ACHN (cell line): ENCODE results near the gene ZNF525.
"Not testable (repeated sequence)": the region's sequence is repeated elsewhere in the genome, so short reads cannot be mapped to it uniquely, and the experiment has no call there.

Experiments
- DNase-seq: peaks from one replicate; pipeline ENCODE4 v3.0.0-alpha.2; 2015
- in situ Hi-C: cut with HindIII; loops from 2 replicates; pipeline ENCODE4 v1.10.0; 2017; ENCODE audit warnings: low sequenced_read_pairs, low pct_ligation_motif_present, low pct_unique_long_range_greater_than_20kb

The ZNF525 gene

DNA sequence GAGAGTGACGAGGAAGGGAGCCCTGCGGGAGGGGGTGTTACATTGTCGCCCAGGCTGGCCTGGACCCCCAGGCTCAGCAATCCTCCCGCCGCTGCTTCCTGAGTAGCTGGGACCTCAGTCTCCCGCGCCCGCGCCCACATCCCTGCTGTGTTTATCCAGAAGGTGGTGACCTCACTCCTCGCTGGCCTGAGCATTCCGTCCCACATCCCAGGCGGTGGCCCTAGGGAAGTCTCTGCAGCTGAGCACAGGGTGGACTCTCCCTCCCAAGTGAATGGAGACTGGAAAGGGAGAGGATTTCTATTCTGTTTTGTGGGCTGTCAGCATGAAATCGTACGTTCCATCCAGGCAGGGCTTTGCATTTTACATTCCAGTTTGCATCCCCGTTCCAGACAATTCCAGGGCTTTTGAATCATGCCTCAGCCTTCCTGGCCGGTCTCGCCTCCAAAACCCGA lies 29.0 kb downstream of the ZNF525 start:
- in situ Hi-C loops: no loop called here
- DNase-seq: no peak

DNA sequence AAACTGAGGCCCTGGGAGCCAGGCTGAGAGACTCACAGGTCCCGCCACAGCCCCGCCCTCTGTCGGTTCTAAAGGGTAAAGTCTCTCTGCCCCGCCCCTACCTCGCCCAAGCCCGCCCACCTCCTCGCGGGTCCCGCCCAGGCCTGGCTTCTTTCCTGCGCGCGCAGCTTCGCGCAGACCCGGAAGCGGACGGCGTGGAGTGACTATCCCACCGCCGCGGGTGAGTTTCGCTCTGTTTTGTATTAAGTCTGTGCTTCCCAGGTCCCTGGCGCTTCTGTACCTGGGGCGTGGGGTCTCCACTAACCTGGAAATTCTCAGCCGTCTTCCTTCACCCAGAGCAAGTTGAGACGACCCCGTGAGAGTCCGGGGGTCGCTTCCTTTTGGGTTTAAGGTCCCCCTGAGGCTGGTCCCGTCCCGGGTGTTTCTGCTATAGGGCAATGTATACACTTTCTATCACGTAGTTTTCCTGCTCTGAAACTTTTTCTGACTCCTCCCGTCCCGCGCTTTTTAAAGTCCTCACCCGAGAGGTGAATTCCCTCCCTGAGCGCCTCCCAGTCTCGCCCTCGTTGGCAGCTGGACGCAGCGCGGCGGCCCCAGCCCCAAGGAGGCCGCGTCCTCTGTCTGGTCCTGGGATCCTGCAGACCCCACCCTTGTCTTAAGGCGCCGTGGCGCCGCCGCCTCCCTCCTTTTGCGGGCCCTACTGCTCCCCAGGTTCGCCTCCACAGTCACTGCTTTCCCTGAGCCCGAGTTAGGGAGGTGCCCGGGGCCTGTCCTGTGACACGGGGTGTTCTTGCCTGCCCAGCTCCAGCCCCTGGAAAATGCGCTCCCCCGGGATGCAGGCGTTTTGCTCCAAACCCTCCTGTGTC lies 29.7 kb downstream of the ZNF525 start, which contains the start of gene ZNF765:
Gene ZNF765, plus strand, starts transcription at position 176 of the 866 bp plus-strand sequence. CDS start 2,867 bp downstream, outside the sequence.
- DNase-seq: peak; percentile 84
- in situ Hi-C loops: no loop called here

DNA sequence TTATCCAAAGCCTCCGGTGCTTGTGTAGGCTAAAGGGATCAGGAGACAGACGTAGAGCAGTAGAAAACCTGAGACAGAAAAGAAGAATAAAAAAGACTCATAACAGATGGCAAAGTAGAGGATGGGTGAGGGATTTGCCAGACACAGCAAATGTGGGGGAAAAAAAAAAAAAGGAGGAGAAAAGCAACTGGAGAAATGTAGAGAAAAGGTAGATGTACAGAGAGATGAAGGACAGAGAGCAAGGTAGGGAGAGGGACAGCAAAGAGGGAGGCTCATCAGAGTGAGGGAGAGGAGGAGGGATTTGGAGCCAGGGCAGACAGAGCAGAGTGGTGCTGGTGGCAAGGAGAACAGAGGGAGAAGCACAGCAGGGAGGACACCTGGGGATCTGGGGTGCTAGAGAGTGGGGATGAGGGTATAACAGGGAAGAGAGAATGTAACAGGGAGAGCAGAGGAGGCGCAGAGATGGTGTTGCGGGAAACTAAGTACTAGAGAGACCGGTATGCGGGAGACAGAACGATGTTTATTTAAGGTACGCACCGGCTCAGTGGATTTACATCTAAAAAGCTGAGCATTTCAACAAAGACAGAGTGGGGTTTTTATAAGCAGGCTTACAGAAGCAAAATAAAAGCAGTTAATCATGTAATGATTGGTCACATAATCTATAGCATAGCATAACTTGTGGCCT lies 30.5 kb downstream of the ZNF525 start:
- in situ Hi-C loops, DNase-seq: not testable (repeated sequence)

DNA sequence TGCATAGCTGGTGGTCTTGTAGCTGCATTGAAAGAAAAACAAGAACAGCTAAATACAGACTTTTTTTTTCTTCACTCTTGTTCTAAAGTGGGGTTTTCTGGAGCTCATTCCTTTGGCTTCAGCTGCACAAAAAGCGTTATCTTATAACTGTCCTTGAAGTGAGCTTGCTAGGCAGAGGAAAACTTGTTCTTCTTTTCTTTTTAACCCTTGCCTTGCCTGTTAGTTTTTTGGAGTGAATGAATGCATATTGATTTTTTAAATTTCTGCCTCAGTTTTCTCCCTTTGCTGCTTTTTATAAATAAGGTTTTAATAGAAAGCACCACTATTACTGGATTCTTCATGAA lies 31.0 kb downstream of the ZNF525 start:
- in situ Hi-C loops: no loop called here
- DNase-seq: no peak

DNA sequence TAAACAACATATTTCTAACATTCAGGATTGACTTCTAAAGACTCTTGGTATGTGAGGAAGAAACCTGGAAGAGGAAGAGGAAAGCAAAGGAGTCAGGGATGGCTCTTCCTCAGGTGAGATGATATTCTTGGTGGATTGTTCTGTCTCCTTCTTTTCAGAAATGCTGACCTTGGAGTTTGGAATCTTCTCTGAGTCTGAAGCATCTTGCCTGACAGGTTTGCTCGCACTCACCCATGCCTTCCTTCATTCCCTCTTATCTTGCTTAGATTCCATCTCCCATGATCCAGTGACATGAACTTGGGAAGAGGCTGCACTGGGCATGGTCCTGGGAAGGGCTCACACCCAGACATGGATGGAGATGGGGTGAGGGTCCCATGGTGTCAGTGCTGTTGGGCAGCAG lies 32.4 kb downstream of the ZNF525 start:
- in situ Hi-C loops, DNase-seq: not testable (repeated sequence)

DNA sequence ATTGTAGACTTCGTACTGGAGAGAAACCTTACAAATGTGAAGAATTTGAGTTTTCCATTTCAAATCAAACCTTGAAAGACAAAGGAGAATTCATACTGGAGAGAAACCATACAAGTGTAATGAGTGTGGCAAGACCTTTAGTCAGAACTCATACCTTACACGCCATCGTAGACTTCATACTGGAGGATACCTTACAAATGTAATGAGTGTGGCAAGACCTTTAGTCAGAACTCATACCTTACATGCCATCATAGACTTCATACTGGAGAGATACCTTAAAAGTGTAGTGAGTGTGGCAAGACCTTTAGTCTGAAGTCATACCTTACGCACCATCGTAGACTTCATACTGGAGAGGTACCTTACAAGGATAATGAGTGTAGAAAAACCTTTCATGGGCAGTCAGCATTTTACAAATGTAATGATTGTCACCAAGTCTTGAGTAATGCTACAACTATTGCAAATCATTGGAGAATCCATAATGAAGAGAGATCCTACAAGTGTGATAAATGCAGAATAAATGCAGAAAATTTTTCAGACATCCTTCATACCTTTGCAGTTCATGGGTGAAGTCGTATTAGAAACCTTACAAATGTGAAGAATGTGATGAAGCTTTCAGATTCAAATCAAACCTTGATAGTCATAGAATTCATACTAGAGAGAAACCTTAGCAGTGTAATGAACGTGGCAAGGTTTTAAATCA lies 44.1 kb downstream of the ZNF525 start:
- in situ Hi-C loops: no loop called here
- no peak for DNase-seq

DNA sequence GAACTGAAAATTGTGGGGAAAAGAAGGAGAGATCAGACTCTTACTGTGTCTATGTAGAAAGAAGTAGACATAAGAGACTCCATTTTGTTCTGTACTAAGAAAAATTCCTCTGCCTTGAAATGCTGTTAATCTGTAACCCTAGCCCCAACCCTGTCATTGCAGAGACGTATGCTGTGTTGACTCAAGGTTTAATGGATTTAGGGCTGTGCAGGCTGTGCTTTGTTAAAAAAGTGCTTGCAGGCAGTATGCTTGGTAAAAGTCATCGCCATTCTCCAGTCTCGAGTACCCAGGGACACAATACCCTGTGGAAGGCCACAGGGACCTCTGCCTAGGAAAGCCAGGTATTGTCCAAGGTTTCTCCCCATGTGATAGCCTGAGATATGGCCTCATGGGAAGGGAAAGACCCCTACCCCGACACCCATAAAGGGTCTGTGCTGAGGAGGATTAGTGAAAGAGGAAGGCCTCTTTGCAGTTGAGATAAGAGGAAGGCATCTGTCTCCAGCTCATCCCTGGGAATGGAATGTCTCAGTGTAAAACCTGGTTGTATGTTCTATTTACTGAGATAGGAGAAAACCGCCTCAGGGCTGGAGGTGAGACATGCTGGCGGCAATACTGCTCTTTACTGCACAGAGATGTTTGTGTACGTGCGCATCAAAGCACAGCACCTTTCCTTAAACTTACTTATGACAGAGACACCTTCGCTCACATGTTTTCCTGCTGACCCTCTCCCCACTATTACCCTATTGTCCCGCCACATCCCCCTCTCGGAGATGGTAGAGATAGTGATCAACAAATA lies 55.2 kb downstream of the ZNF525 start:
- in situ Hi-C loops, DNase-seq: not testable (repeated sequence)

DNA sequence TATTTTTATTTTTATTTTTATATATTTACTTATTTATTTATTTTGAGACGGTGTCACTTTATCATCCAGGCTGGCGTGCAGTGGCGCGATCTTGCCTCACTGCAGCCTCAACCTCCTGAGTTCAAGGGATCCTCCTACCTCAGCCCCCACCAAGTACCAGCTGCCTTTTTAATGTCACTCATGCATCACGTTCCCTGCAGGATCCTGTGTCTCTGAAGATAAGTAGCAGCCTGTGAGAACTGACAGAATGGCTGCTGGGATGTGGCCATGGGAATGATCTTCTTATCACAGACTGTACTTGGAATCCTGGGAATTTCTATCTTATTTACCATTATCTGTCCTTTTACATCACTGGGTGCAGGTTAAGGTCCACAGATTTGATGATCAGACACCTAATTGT lies 57.0 kb downstream of the ZNF525 start:
- in situ Hi-C loops: no loop called here

DNA sequence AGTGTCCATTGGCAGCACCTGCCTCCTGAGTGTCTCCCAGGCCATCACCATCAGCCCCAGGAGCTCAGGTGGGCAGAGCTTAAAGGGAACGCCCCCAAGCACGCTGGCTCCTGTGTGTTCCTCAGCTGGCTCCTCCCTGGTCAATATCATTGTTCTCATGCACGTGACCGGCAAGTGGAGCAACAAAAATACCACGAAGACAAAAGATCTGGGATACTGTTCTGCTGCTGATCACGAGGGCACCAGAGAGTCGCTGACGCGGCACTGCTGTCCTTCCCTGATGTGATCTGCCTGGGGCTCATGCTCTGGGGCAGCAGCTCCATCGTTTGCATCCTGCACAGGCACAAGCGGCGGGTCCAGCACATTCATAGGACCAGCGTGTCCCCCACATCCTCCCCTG lies 57.6 kb downstream of the ZNF525 start:
- in situ Hi-C loops, DNase-seq: not testable (repeated sequence)

More for the DNA sequence above, 57.0 kb downstream of the ZNF525 start:
- no peak for DNase-seq

DNA sequence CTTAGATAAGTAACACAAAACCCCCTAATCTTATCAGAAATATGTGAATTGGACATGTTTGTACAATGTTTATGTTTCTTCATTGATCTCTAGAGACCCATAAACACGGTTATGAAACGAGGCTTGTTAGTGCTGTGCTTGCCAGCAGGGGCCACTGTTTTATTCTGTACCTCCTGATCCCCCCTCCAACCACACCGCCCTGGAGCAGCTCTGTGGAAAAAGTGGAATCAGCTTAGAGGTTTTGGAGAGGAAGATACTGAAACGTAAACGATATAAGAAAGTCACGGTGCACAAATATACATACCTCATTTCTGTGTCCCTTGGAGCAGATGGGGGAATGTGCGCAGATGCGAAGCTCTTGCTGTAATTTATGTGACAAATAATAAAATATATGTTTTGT lies 58.2 kb downstream of the ZNF525 start:
- in situ Hi-C loops, DNase-seq: not testable (repeated sequence)

DNA sequence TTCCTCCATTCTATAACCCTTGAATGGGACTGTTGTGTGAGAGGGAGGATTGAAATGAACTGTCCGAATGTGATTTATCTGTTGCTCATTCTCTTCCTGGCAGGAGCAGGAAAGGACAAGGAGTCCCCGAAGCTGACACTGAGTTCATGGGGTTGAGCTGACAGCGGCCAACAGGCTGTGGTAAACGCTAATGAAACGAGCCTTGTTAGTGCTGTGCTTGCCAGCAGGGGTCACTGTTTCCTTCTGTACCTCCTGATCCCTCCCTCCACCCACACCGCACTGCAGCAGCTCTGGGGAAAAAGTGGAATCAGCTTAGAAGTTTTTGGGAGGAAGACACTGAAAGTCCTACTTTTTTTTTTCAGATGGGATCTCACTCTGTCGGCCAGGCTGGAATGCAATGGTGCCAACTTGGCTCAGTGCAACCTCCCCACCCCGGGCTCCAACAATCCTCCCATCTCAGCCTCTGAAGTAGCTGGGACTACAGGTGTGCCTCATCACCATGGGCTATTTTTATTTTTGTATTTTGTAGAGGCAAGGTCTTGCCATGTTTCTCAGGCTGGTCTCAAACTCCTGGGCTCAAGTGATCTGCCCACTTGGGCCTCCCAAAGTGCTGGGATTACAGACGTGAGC lies 59.6 kb downstream of the ZNF525 start:
- DNase-seq: no peak
- in situ Hi-C loops: no loop called here

DNA sequence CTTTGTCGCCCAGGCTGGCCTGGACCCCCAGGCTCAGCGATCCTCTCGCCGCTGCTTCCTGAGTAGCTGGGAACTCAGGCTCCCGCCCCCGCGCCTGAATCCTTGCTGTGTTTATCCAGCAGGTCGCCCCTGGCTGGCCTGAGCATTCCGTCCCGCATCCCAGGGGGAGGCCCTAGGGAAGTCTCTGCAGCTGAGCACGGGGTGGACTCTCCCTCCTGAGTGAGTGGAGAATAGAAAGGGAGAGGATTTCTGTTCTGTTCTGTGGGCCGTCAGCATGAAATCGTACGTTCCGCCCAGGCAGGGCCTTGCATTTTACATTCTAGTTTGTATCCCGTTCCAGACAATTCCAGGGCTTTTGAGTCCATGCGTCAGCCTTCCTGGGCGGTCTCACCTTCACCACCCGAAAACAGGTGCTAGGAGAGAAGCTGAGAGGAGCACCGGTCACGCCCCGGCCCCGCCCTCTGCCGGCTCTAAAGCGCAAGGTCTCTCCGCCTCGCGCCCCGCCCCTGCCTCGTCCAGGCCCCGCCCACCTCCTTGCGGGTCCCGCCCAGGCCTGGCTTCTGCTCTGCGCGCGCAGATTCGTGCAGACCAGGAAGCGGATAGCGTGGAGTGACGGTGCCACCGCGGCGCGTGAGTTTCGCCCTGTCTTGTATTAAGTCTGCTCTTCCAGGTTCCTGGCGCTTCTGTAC lies 66.0 kb downstream of the ZNF525 start, which contains the start of gene ZNF761:
Gene ZNF761, plus strand, starts transcription at position 586 of the 689 bp plus-strand sequence. CDS start 15,285 bp downstream, outside the sequence.
- in situ Hi-C loops: no loop called here

DNA sequence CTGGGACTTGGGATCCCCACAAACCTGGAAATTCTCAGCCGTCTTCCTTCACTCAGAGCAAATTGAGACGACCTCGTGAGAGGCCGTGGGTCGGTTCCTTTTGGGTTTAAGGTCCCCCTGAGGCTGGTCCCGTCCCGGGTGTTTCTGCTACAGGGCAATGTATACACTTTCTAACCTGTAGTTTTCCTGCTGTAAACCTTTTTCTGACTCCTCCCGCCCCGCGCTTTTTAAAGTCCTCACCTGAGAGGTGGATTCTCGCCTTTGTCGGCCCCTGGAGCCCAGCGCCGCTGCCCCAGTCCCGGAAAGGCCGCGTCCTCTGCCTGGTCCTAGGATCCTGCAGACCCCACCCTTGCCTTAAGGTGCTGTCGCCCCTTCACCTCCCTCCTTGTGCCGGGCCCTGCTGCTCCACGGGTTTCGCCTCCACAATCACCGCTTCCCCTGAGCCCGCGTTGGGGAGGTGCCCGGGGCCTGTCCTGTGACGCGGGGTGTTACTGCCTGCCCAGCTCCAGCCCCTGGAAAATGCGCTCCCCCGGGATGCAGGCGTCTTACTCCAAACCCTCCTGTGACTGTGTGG lies 66.7 kb downstream of the ZNF525 start:
- in situ Hi-C loops: no loop called here
- peak; percentile 10 for DNase-seq

More for the DNA sequence above, 66.0 kb downstream of the ZNF525 start, which contains the start of gene ZNF761:
- peak; percentile 76 for DNase-seq
